Type B pancreatic cell (in vitro differentiated cells): ENCODE data around the gene MRPS25. TPM values are rescaled to one million over a fixed set of nuclear protein-coding genes. Genes with fewer than 3 reads are reported as not detected.

Source experiments
- DNase-seq: peaks from one replicate; pipeline ENCODE4 v3.0.0; 2021; ENCODE audit warnings: mixed read lengths; ENCODE audit not compliant: unreplicated experiment; ENCODE audit errors: extremely low spot score
- H3K27ac Mint-ChIP-seq: 2 replicates; pipeline ENCODE4 v1.8.0; 2021; ENCODE audit warnings: mild to moderate bottlenecking, mixed read lengths
- H3K27me3 Mint-ChIP-seq: 2 replicates; pipeline ENCODE4 v1.8.0; 2021; ENCODE audit warnings: mixed read lengths
- H3K36me3 Mint-ChIP-seq: 2 replicates; pipeline ENCODE4 v1.8.0; 2021; ENCODE audit warnings: mixed read lengths
- H3K4me1 Mint-ChIP-seq: one replicate; pipeline ENCODE4 v1.8.0; 2021; ENCODE audit warnings: mixed read lengths; ENCODE audit not compliant: unreplicated experiment
- H3K4me3 Mint-ChIP-seq: 2 replicates; pipeline ENCODE4 v1.8.0; 2021; ENCODE audit warnings: mild to moderate bottlenecking, mixed read lengths
- H3K9me3 Mint-ChIP-seq: 2 replicates; pipeline ENCODE4 v1.8.0; 2021; ENCODE audit warnings: mixed read lengths
- CTCF ChIP-seq: fragments of 200-600 bp; sonication (generic); conservative IDR thresholded peaks from 2 replicates; pipeline ENCODE4 v1.5.0; 2021; ENCODE audit warnings: antibody characterized with exemption, mild to moderate bottlenecking
- total RNA-seq: library from RNA; stranded (reverse); gene quantifications from 2 replicates; pipeline ENCODE4 v1.2.1, GENCODE V29; 2021; ENCODE audit warnings: low replicate concordance

Gene MRPS25
- total RNA-seq, 1 donor from 2014 or later: 71.7 TPM

DNA sequence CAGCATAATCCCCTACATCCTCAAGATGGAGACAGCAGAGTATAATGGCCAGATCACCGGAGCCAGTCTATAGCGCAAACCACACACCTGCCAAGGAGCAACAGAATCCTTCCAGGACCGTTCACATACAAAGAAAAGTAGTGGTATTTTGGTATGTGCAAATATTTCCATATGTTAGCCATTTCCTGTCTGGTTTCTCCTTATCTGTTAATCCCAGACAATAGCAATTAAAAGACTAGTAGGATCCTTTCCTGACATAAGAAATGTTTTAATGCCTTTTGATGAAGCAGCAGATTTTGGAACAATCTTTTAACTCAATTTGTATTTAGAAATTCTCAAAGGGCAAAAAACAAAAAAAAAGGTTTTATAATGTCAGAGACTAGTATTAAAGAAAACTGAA, 22.2 kb downstream of the MRPS25 start:
- H3K36me3 Mint-ChIP-seq: peaks cover 23% of the 10 kb centered on the region
- H3K27me3 Mint-ChIP-seq: no peaks in the 10 kb centered on the region
- H3K9me3 Mint-ChIP-seq: no peaks in the 10 kb centered on the region
- H3K4me1 Mint-ChIP-seq: no peaks in the 10 kb centered on the region
- DNase-seq: no peak
- H3K4me3 Mint-ChIP-seq: no peak overlapping the region
- TF ChIP-seq CTCF: no peak
- no peak overlapping the region for H3K27ac Mint-ChIP-seq

DNA sequence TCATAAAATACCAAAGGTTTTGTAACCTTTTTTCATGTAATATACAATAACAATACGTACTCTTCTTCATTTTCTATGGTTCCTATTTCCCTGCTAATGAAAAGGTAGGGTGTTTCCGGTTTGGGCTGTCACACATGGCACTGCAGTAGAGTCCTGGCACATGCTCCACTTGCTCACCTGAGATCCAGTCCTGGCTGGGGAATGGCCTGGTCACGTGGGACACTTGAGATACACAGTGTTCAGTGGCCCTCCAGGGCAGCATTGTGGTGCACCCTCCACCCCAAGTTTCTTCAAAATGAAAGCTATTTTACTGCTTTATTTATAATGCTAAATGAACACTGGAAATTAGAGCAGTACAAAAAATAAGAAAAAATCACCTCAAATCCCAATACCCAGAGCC, 23.2 kb downstream of the MRPS25 start:
- Mint-ChIP-seq H3K36me3 (peaks cover 22% of the 10 kb centered on the region), H3K4me3 (no peak overlapping the region), H3K4me1 (no peaks in the 10 kb centered on the region), H3K9me3 (no peaks in the 10 kb centered on the region), H3K27ac (no peak overlapping the region), H3K27me3 (no peaks in the 10 kb centered on the region)
- DNase-seq: no peak
- TF ChIP-seq CTCF: no peak

GRCh38 chr3:15040844-15041243, 24.3 kb downstream of the MRPS25 start:
- Mint-ChIP-seq H3K36me3 (peaks cover 15% of the 10 kb centered on the region), H3K9me3 (no peaks in the 10 kb centered on the region), H3K27me3 (no peaks in the 10 kb centered on the region), H3K4me1 (no peaks in the 10 kb centered on the region), H3K27ac (no peak overlapping the region), H3K4me3 (no peak overlapping the region)
- no peak for DNase-seq
- no peak for TF ChIP-seq CTCF

DNA sequence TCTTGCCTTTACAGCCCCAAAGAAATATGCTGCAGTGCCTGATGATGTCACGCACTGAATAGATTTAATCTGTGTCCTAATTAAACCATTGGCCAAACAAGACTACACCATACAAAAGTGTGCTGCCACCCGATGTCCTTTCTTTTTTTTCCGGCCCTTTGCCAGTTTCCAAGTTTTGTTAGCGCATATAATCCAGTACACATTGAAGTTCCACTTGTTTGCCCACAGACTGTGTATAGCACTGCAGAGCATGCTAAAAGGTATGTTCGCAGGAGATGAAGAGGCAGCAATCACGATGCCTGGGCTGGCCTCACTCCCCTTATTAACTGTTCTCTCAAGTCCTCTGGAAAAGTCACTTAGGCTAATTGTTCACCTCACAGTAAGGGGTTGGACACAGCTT, 26.8 kb downstream of the MRPS25 start:
- H3K27ac Mint-ChIP-seq: no peak overlapping the region
- H3K9me3 Mint-ChIP-seq: no peaks in the 10 kb centered on the region
- no peaks in the 10 kb centered on the region for H3K4me1 Mint-ChIP-seq
- H3K27me3 Mint-ChIP-seq: no peaks in the 10 kb centered on the region
- no peak overlapping the region for H3K4me3 Mint-ChIP-seq
- no peak for DNase-seq
- H3K36me3 Mint-ChIP-seq: peaks cover 11% of the 10 kb centered on the region
- TF ChIP-seq CTCF: no peak

DNA sequence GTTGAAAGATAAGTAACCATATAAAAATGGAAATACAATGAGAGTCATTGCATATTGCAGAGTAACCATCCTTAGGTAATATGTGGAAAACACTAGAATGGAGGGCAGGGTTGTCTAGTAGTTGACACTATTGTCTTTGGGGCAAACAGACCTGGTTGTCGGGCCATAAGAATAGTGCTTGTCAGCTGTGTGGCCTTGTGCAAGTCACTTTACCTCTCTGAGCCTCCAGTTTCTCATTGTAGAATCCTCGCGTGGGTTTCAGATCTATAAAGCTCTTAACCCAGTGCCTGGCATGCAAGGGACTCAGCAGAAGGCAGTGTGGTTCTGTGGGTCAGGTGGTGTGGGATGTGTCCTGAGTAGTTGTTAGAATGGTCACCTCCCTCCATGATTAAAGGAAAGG, 32.0 kb downstream of the MRPS25 start:
- H3K4me3 Mint-ChIP-seq: no peak overlapping the region
- no peak overlapping the region for H3K27ac Mint-ChIP-seq
- DNase-seq: no peak
- no peaks in the 10 kb centered on the region for H3K4me1 Mint-ChIP-seq
- H3K9me3 Mint-ChIP-seq: no peaks in the 10 kb centered on the region
- TF ChIP-seq CTCF: no peak
- H3K27me3 Mint-ChIP-seq: no peaks in the 10 kb centered on the region
- H3K36me3 Mint-ChIP-seq: peaks cover 24% of the 10 kb centered on the region

DNA sequence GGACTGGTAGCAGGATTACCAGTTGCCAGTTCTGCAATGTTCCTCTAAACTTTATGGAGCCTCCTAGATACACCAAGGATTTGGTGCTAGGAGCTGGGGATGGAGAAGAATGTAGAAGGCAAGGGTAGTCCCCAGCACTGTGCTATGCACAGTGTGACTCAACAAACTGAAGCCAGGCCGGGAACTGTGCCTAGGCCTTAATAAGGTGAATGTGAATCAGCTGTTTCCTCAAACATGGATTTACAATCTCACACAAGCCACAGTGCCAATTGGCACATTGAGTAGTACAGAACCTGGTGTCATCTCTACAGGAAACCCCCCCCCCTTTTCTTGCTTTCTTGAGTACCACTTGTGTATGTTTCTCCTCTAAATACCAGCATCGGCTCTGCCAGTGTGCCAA, 32.5 kb downstream of the MRPS25 start:
- no peak overlapping the region for H3K4me3 Mint-ChIP-seq
- TF ChIP-seq CTCF: no peak
- H3K27me3 Mint-ChIP-seq: no peaks in the 10 kb centered on the region
- no peaks in the 10 kb centered on the region for H3K9me3 Mint-ChIP-seq
- no peak for DNase-seq
- H3K4me1 Mint-ChIP-seq: no peaks in the 10 kb centered on the region
- no peak overlapping the region for H3K27ac Mint-ChIP-seq
- peaks cover 23% of the 10 kb centered on the region for H3K36me3 Mint-ChIP-seq
